Activated B cell treated with CpG ODN at 0.5 μM for 24 hours (primary cell): Measurements from ENCODE around the gene WBP11. TPM values are rescaled to one million over a fixed set of nuclear protein-coding genes. Genes with fewer than 3 reads are reported as not detected.

Source experiments
- ATAC-seq: fragments of 200-7000 bp; cut with Tn5 transposase; one replicate; pipeline ENCODE4 v1.10.0; 2021; ENCODE audit warnings: low read depth, mild to moderate bottlenecking, moderate library complexity
- CTCF ChIA-PET: fragments of 350-600 bp; sonication (Branson Sonifier 250); formaldehyde crosslinking; loops from one replicate; lab custom pipeline; 2021; ENCODE audit warnings: antibody characterized with exemption; lab: Charles Lee
- POLR2A ChIA-PET: fragments of 350-600 bp; sonication (Branson Sonifier 250); formaldehyde crosslinking; loops from one replicate; lab custom pipeline; 2021; ENCODE audit warnings: antibody characterized with exemption; lab: Charles Lee
- DNase-seq: peaks from one replicate; pipeline ENCODE4 v3.0.0; 2022
- H3K27ac Mint-ChIP-seq: one replicate; pipeline ENCODE4 v1.8.0; 2020; ENCODE audit warnings: mixed read lengths
- H3K27me3 Mint-ChIP-seq: one replicate; pipeline ENCODE4 v1.8.0; 2021; ENCODE audit warnings: mixed read lengths
- H3K36me3 Mint-ChIP-seq: one replicate; pipeline ENCODE4 v1.8.0; 2021; ENCODE audit warnings: low read depth, mixed read lengths
- H3K4me1 Mint-ChIP-seq: one replicate; pipeline ENCODE4 v1.8.0; 2021; ENCODE audit warnings: mixed read lengths
- H3K4me3 Mint-ChIP-seq: one replicate; pipeline ENCODE4 v1.8.0; 2020; ENCODE audit warnings: mild to moderate bottlenecking, mixed read lengths
- H3K9me3 Mint-ChIP-seq: one replicate; pipeline ENCODE4 v1.8.0; 2020; ENCODE audit warnings: mixed read lengths
- CTCF ChIP-seq: fragments of 200-600 bp; IDR thresholded peaks from one replicate; pipeline ENCODE4 v1.8.0; 2022; ENCODE audit warnings: antibody characterized with exemption, mild to moderate bottlenecking
- intact Hi-C: fragments of 100-400 bp; cut with micrococcal nuclease; formaldehyde crosslinking; loops from one replicate; pipeline ENCODE4 v1.15.1; 2024
- total RNA-seq: library from RNA; stranded (reverse); gene quantifications from 2 replicates; pipeline ENCODE4 v1.2.3, GENCODE V29; 2022

The WBP11 gene
- 86.3 and 89.4 TPM in 2 replicates for total RNA-seq

- no peaks in the 10 kb centered on the region for H3K27me3 Mint-ChIP-seq
- no peak for TF ChIP-seq CTCF
- H3K27ac Mint-ChIP-seq = no peak within 1 kb of the TSS
- peaks cover 26% of the 10 kb centered on the region for H3K36me3 Mint-ChIP-seq
- ChIA-PET POLR2A (interaction anchor here (0.6 to 6.5 kb wide), 19 partner anchors 8 to 618 kb away, joined by 3 to 141 read pairs (median 4); partner anchors contain the start of gene ATF7IP), CTCF (interaction anchor here (1.6 kb wide), 1 partner anchor 192 kb away, joined by 4 read pairs; no protein-coding TSS in a partner anchor)
- ATAC-seq (peak; percentile 95), DNase-seq (peak; percentile 74)
- no peaks in the 10 kb centered on the region for H3K9me3 Mint-ChIP-seq
- intact Hi-C loops = loop anchor here (1.0 to 10.0 kb wide), 9 partner anchors 29 to 1079 kb away; partner anchors contain the start of genes ARHGDIB and STRAP
- H3K4me3 Mint-ChIP-seq = no peak within 1 kb of the TSS
- H3K4me1 Mint-ChIP-seq = peaks cover 17% of the 10 kb centered on the region
These were observed at the start of gene WBP11, which contains the start of gene C12orf60 for GRCh38 chr12:14803011-14803829. WBP11 (minus strand) TSS chr12:14803478; CDS start chr12:14801383, 2,095 bp downstream. C12orf60 (plus strand) TSS chr12:14803670; CDS start chr12:14822936, 19,266 bp downstream.

GRCh38 chr12:14852880-14853279, 49.6 kb upstream of the WBP11 start:
- no peak for DNase-seq
- H3K27ac Mint-ChIP-seq = no peak overlapping the region
- peaks cover 22% of the 10 kb centered on the region for H3K4me1 Mint-ChIP-seq
- POLR2A ChIA-PET = interaction anchor here (0.7 kb wide), 1 partner anchor 92 kb away, joined by 6 read pairs; no protein-coding TSS in a partner anchor
- intact Hi-C loops = no loop called here
- no peaks in the 10 kb centered on the region for H3K27me3 Mint-ChIP-seq
- TF ChIP-seq CTCF = no peak
- CTCF ChIA-PET = interaction anchor here (0.9 to 1.2 kb wide), 2 partner anchors 8 to 143 kb away, joined by 3 read pairs; no protein-coding TSS in a partner anchor
- no peak overlapping the region for H3K4me3 Mint-ChIP-seq
- peaks cover 4% of the 10 kb centered on the region for H3K9me3 Mint-ChIP-seq
- no peak for ATAC-seq
- H3K36me3 Mint-ChIP-seq = no peaks in the 10 kb centered on the region

GRCh38 chr12:14850929-14851663, 47.8 kb upstream of the WBP11 start:
- no peak for TF ChIP-seq CTCF
- Mint-ChIP-seq H3K27ac (no peak overlapping the region), H3K27me3 (no peaks in the 10 kb centered on the region), H3K36me3 (no peaks in the 10 kb centered on the region), H3K4me1 (peaks cover 16% of the 10 kb centered on the region), H3K9me3 (no peaks in the 10 kb centered on the region), H3K4me3 (no peak overlapping the region)
- CTCF ChIA-PET = interaction anchor here (1.2 kb wide), 1 partner anchor 72 kb away, joined by 3 read pairs; no protein-coding TSS in a partner anchor
- POLR2A ChIA-PET = no interaction called here
- no peak for ATAC-seq
- no peak for DNase-seq
- intact Hi-C loops = no loop called here

- POLR2A ChIA-PET = interaction anchor here (1.3 kb wide), 1 partner anchor 145 kb away, joined by 3 read pairs; no protein-coding TSS in a partner anchor
- intact Hi-C loops = loop anchor here (10.0 kb wide), 1 partner anchor 675 kb away; no protein-coding TSS in a partner anchor
- DNase-seq (no peak), ATAC-seq (no peak)
- H3K9me3 Mint-ChIP-seq = no peaks in the 10 kb centered on the region
- CTCF ChIA-PET = interaction anchor here (0.9 to 7.0 kb wide), 2 partner anchors 111 to 145 kb away, joined by 3 to 139 read pairs; no protein-coding TSS in a partner anchor
- H3K4me3 Mint-ChIP-seq = no peak overlapping the region
- H3K27ac Mint-ChIP-seq = no peak overlapping the region
- peaks cover 13% of the 10 kb centered on the region for H3K4me1 Mint-ChIP-seq
- H3K27me3 Mint-ChIP-seq = no peaks in the 10 kb centered on the region
- H3K36me3 Mint-ChIP-seq = no peaks in the 10 kb centered on the region
- TF ChIP-seq CTCF = no peak
These were observed 46.4 kb upstream of the WBP11 start for GRCh38 chr12:14849661-14850060.
